H1 (cell line): ENCODE data around the gene SMG7. TPM values are rescaled to one million over a fixed set of nuclear protein-coding genes. Genes with fewer than 3 reads are reported as not detected.

Experiments used
- CTCF ChIA-PET: fragments of 300-600 bp; sonication (Branson Sonifier 250); formaldehyde crosslinking; loops from one replicate; lab custom pipeline; 2021; ENCODE audit not compliant: partially characterized antibody; lab: Charles Lee
- POLR2A ChIA-PET: fragments of 300-600 bp; sonication (Branson Sonifier 250); formaldehyde crosslinking; loops from one replicate; lab custom pipeline; 2021; ENCODE audit warnings: inconsistent platforms; ENCODE audit not compliant: partially characterized antibody; lab: Charles Lee
- DNase-seq, 2 experiments: peaks; one replicate each; pipeline versions ENCODE4 v3.0.0 to v3.0.0-alpha.2; 2010 to 2022; ENCODE audit warnings: low spot score in 2 of 2, low read depth in 1 of 2, mixed read lengths in 1 of 2
- FAIRE-seq: peaks from 2 replicates; lab custom pipeline; 2011; peaks lifted over from hg19 to GRCh38; lab: Jason Lieb, UNC
- H2AFZ ChIP-seq: 2 replicates; pipeline ENCODE4 v1.8.1; 2012; ENCODE audit warnings: low read length, inconsistent platforms
- H2AK5ac ChIP-seq: 2 replicates; pipeline ENCODE4 v1.6.1; 2013; ENCODE audit warnings: low read depth, low read length
- H2BK120ac ChIP-seq: replicated peaks from 2 replicates; pipeline ENCODE3; 2013; ENCODE audit warnings: low read depth, low read length, inconsistent platforms
- H2BK12ac ChIP-seq: 2 replicates; pipeline ENCODE4 v1.6.1; 2013; ENCODE audit warnings: low read depth, low read length
- H2BK15ac ChIP-seq: 2 replicates; pipeline ENCODE4 v1.6.1; 2013; ENCODE audit warnings: low read length
- H2BK20ac ChIP-seq: 2 replicates; pipeline ENCODE4 v1.6.1; 2013; ENCODE audit warnings: low read length
- H2BK5ac ChIP-seq: 2 replicates; pipeline ENCODE4 v1.6.1; 2013; ENCODE audit warnings: low read depth, low read length
- H3K14ac ChIP-seq: 2 replicates; pipeline ENCODE4 v1.6.1; 2013; ENCODE audit warnings: inconsistent platforms; ENCODE audit not compliant: insufficient read length
- H3K18ac ChIP-seq: 2 replicates; pipeline ENCODE4 v1.6.1; 2013; ENCODE audit warnings: low read length; ENCODE audit errors: extremely low read depth
- H3K23ac ChIP-seq: 2 replicates; pipeline ENCODE4 v1.6.1; 2013; ENCODE audit warnings: inconsistent platforms; ENCODE audit not compliant: insufficient read length
- H3K23me2 ChIP-seq: 2 replicates; pipeline ENCODE4 v1.6.1; 2013; ENCODE audit warnings: low read depth, low read length
- H3K27ac ChIP-seq: 2 replicates; pipeline ENCODE4 v1.6.1; 2011; ENCODE audit warnings: low read depth, low read length, inconsistent platforms
- H3K27me3 ChIP-seq, 4 experiments: replicated peaks in 1 of 4; 1 replicate in 1 of 4; 2 replicates in 3 of 4; pipeline versions ENCODE4 v1.6.1 to v1.8.1; 2011 to 2013; ENCODE audit warnings: low read length in 3 of 4, mild to moderate bottlenecking in 3 of 4, inconsistent platforms in 2 of 4, mixed read lengths in 2 of 4, moderate library complexity in 1 of 4; ENCODE audit not compliant: control insufficient read depth in 3 of 4, insufficient read depth in 3 of 4; ENCODE audit errors: extremely low read depth in 1 of 4
- H3K36me3 ChIP-seq, 4 experiments: 2 replicates each; pipeline versions ENCODE4 v1.6.1 to v1.8.1; 2011 to 2013; ENCODE audit warnings: mild to moderate bottlenecking in 4 of 4, low read length in 3 of 4, moderate library complexity in 2 of 4, control low read depth in 1 of 4, inconsistent platforms in 1 of 4; ENCODE audit not compliant: insufficient read depth in 4 of 4, control insufficient read depth in 2 of 4
- H3K4ac ChIP-seq: replicated peaks from 2 replicates; pipeline ENCODE3; 2013; ENCODE audit warnings: low read length, low read depth, mixed read lengths, inconsistent platforms; ENCODE audit not compliant: insufficient read length
- H3K4me1 ChIP-seq, 4 experiments: replicated peaks in 1 of 4; 1 replicate in 1 of 4; 2 replicates in 3 of 4; pipeline versions ENCODE4 v1.6.1 to v1.8.1; 2011 to 2013; ENCODE audit warnings: low read length in 3 of 4, inconsistent platforms in 2 of 4, mixed read lengths in 1 of 4; ENCODE audit not compliant: insufficient read depth in 4 of 4, control insufficient read depth in 3 of 4
- H3K4me2 ChIP-seq, 2 experiments: 2 replicates each; pipeline versions ENCODE4 v1.6.1 to v1.8.1; 2011 to 2013; ENCODE audit warnings: low read depth in 2 of 2, low read length in 2 of 2, control low read depth in 1 of 2, inconsistent platforms in 1 of 2, mild to moderate bottlenecking in 1 of 2; ENCODE audit not compliant: insufficient read depth in 1 of 2
- H3K4me3 ChIP-seq, 4 experiments: fragments of 200-600, 300-600 bp in 1 of 4; sonication (generic), shearing (Covaris generic), sonication (Bioruptor Twin) in 1 of 4; 2 replicates each; pipeline versions ENCODE4 v1.5.1 to v1.8.1; 2011 to 2016; ENCODE audit warnings: low read length in 4 of 4, low read depth in 3 of 4, control low read depth in 2 of 4, inconsistent platforms in 2 of 4, mild to moderate bottlenecking in 2 of 4, mixed read lengths in 1 of 4, moderate library complexity in 1 of 4; ENCODE audit not compliant: insufficient read depth in 2 of 4; ENCODE audit errors: extremely low read depth in 1 of 4
- H3K56ac ChIP-seq: replicated peaks from 2 replicates; pipeline ENCODE3; 2013; ENCODE audit warnings: low read depth, mild to moderate bottlenecking, mixed read lengths, low read length, inconsistent platforms; ENCODE audit not compliant: insufficient read length
- H3K79me1 ChIP-seq: 2 replicates; pipeline ENCODE4 v1.6.1; 2013; ENCODE audit warnings: low read depth, low read length, control low read depth
- H3K79me2 ChIP-seq, 2 experiments: 2 replicates each; pipeline versions ENCODE4 v1.6.1 to v1.8.1; 2012 to 2013; ENCODE audit warnings: low read length in 2 of 2, mild to moderate bottlenecking in 2 of 2, inconsistent platforms in 1 of 2; ENCODE audit not compliant: insufficient read depth in 2 of 2, control insufficient read depth in 1 of 2
- H3K9ac ChIP-seq, 4 experiments: replicated peaks in 1 of 4; 1 replicate in 1 of 4; 2 replicates in 3 of 4; pipeline versions ENCODE4 v1.6.1 to v1.8.1; 2011 to 2013; ENCODE audit warnings: low read depth in 3 of 4, low read length in 3 of 4, control low read depth in 2 of 4, mild to moderate bottlenecking in 2 of 4, moderate library complexity in 2 of 4, inconsistent platforms in 1 of 4; ENCODE audit errors: extremely low read depth in 1 of 4
- H3K9me3 ChIP-seq, 2 experiments: 2 replicates each; pipeline versions ENCODE4 v1.6.1 to v1.8.1; 2012 to 2013; ENCODE audit warnings: mild to moderate bottlenecking in 2 of 2, moderate library complexity in 2 of 2, control low read depth in 1 of 2, inconsistent platforms in 1 of 2, low read depth in 1 of 2, low read length in 1 of 2, mixed read lengths in 1 of 2; ENCODE audit not compliant: insufficient read depth in 2 of 2
- H4K20me1 ChIP-seq, 2 experiments: replicated peaks in 1 of 2; 2 replicates each; pipeline versions ENCODE3 to v1.8.1; 2011 to 2013; ENCODE audit warnings: inconsistent platforms in 2 of 2, low read length in 2 of 2, mild to moderate bottlenecking in 1 of 2; ENCODE audit not compliant: insufficient read depth in 2 of 2, control insufficient read depth in 1 of 2
- H4K5ac ChIP-seq: 2 replicates; pipeline ENCODE4 v1.6.1; 2013; ENCODE audit warnings: low read length, low read depth, mixed read lengths, inconsistent platforms; ENCODE audit not compliant: insufficient read length
- H4K8ac ChIP-seq: 2 replicates; pipeline ENCODE4 v1.8.0; 2013; ENCODE audit warnings: mild to moderate bottlenecking, moderate library complexity, low read length, inconsistent platforms; ENCODE audit not compliant: insufficient read depth; ENCODE audit errors: extremely low read depth
- H4K91ac ChIP-seq: replicated peaks from 2 replicates; pipeline ENCODE3; 2013; ENCODE audit warnings: low read length, mixed read lengths, inconsistent platforms; ENCODE audit not compliant: insufficient read length
- FOSL1 ChIP-seq: IDR thresholded peaks from 2 replicates; pipeline ENCODE4 v1.6.1; 2011; ENCODE audit warnings: mild to moderate bottlenecking, low read depth, low read length, moderate library complexity; ENCODE audit not compliant: insufficient read depth
- KDM5A ChIP-seq: fragments of 200-600 bp; IDR thresholded peaks from 2 replicates; pipeline ENCODE4 v1.7.1; 2012; ENCODE audit warnings: mild to moderate bottlenecking, low read length, inconsistent platforms, mixed read lengths
- WGBS, 2 experiments: shearing (Covaris generic) in 1 of 2; methylation state at CpG; one replicate each; pipeline versions ENCODE4 v1.1.6 to v1.1.7; 2013 to 2015; ENCODE audit warnings: low lambda C conversion rate in 2 of 2, mixed read lengths in 2 of 2, inconsistent platforms in 1 of 2, low coverage in 1 of 2, missing lambda C conversion rate in 1 of 2; ENCODE audit not compliant: insufficient replicate concordance in 2 of 2, insufficient coverage in 1 of 2, insufficient read length in 1 of 2; ENCODE audit errors: extremely low coverage in 1 of 2, missing lambda C conversion rate in 1 of 2; 5-methylcytosine and 5-hydroxymethylcytosine counted together
- polyA plus RNA-seq, 7 experiments: library from polyadenylated mRNA; depleted of rRNA in 3 of 7; stranded (reverse) in 5 of 7; unstranded in 2 of 7; fragments of >200 nt in 5 of 7; fragments of 200-250 nt in 2 of 7; gene quantifications; 1 replicate in 5 of 7; 2 replicates in 1 of 7; 4 replicates in 1 of 7; pipeline versions ENCODE4 v1.2.1 to v1.2.3, GENCODE V29; 2011 to 2013; ENCODE audit warnings: missing spikeins in 2 of 7, mixed read lengths in 2 of 7
- total RNA-seq: library from RNA; stranded (reverse); fragmentation: NEBNext Ultra II Directional; extraction: Animal tissue kit (Norgen Biotek cat#: 25700); gene quantifications from 2 replicates; pipeline ENCODE4 v1.2.1, GENCODE V29; 2021

The SMG7 gene
- total and polyA plus RNA-seq, 2 of the 8 experiments (the other 6 are each of a cell fraction or from before 2014, with no cell fraction given) = 39.3 to 65.6 TPM

GRCh38 chr1:183562701-183563100, 90.4 kb downstream of the SMG7 start:
- Histone ChIP-seq H2BK5ac (no peak overlapping the region), H4K20me1 (no peaks in the 10 kb centered on the region), H4K8ac (no peak overlapping the region), H2BK15ac (no peak overlapping the region), H3K4ac (no peak overlapping the region), H3K4me2 (no peak overlapping the region), H3K4me1 (no peaks in the 10 kb centered on the region), H3K79me2 (no peaks in the 10 kb centered on the region), H3K18ac (no peak overlapping the region), H3K4me3 (no peak overlapping the region), H2BK20ac (no peak overlapping the region), H3K27me3 (no peaks in the 10 kb centered on the region), H3K27ac (no peak overlapping the region), H2AFZ (no peak overlapping the region), H4K5ac (no peak overlapping the region), H3K36me3 (no peaks in the 10 kb centered on the region), H2AK5ac (no peak overlapping the region), H2BK12ac (no peak overlapping the region), H3K14ac (no peak overlapping the region), H2BK120ac (no peak overlapping the region), H3K9me3 (no peaks in the 10 kb centered on the region), H3K9ac (no peak overlapping the region), H4K91ac (no peak overlapping the region), H3K79me1 (no peaks in the 10 kb centered on the region), H3K23ac (no peak overlapping the region), H3K23me2 (no peaks in the 10 kb centered on the region), H3K56ac (no peak overlapping the region)
- WGBS, 2 experiments = 80% methylated on average over 2 of the region's 2 CpGs; no CpG with 5 or more reads in 1 of the 2 experiments
- POLR2A ChIA-PET = interaction anchor here (1.0 to 1.8 kb wide), 2 partner anchors 13 to 90 kb away, joined by 3 read pairs; no protein-coding TSS in a partner anchor
- CTCF ChIA-PET = interaction anchor here (0.6 to 2.6 kb wide), 12 partner anchors 9 to 377 kb away, joined by 3 to 15 read pairs (median 4); partner anchors contain the start of gene NCF2
- no peak for DNase-seq
- no peak for FAIRE-seq
- no peak for TF ChIP-seq KDM5A
- TF ChIP-seq FOSL1 = no peak
